Measurements from ENCODE around the gene CORO6.

CORO6 gene

DNA sequence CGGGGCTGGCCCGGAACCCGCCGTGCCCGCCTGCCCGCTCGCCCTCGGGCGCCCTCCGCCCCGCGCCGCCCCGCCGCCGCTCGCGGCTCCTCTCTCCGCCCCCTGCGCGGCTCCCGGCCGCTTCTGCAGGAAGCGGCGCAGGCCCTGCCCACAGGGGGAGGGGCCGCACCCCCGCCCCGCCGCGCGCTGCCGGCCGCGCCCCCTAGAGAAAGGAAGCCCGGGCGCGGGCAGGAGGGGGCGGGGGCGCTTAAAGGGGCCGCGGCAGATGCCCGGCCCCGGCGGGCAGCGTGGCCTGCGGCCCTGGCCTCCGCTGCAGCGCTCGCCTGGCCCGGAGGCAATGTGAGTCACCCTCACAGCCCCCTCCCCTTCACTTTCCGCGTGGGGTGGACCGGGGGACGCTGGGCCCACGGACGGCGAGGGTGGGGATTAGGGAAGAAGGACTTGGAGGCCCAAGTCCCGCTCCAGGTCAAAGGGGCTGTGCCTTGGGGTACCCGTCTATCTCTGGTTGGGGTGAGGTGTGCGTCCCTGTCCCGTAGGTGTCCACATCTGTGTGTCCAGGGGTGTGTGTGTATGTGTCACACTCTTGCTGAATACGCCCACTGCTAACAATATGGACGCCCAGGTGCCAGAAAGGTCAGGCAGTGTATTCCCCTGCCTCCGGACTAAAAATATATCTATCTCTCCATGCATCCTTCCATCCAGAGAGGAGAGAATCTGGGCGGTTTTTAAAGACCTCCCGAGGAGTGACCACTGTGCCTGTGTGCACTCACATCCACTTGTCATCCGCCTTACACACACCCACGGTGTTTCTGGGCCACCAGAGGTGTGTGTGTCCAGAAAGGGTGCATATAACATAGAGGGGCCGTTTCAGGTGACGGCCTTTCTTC lies 32.9 kb downstream of the CORO6 start, which contains the start of gene GIT1:
Gene GIT1 (minus strand): TSS at position 125 of the 887 bp plus-strand sequence. CDS start 270 bp downstream, outside the sequence.
- peak; percentile 78 for DNase-seq

DNA sequence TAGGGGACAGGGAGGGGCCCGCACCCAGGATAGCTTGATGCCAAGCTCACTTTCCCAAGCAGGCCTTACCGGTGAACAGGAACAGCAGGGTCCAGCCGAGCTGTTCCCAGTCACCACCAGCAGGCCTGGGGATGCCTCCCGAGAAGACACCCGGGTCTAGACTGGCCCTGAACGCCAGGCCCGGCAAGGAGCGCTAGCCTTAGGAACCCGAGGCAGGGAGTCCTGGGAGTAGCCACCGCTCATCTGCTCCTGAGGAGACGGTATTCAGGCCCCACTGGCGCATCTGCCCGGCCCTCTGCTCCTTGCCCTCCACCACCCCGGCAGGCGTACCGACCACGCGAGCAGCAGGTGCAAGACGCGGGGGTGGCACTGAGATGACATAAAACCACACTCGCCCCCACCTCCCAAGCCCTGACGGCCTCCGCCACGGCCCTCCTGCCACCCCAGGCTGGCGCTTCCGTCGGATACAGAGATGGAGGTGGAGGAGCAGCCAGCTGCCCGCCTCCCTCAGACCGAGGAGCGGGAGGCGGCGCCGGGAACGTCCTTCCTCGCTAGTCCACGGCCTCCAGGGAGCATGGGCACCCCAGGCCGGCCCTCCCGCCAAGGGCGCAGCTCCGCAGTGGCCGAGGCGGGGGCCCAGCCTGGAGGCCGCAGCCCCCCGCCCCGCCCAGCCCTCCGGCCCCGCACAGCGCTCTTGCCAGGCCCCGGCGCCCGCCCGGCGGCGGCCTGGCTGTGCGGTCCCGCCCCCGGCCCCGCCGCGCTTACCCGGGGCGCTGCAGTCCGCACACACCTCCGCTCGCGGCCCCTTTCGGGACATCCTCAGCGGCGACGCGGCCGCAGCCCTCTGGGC lies 33.9 kb downstream of the CORO6 start:
- DNase-seq, result no peak

DNA sequence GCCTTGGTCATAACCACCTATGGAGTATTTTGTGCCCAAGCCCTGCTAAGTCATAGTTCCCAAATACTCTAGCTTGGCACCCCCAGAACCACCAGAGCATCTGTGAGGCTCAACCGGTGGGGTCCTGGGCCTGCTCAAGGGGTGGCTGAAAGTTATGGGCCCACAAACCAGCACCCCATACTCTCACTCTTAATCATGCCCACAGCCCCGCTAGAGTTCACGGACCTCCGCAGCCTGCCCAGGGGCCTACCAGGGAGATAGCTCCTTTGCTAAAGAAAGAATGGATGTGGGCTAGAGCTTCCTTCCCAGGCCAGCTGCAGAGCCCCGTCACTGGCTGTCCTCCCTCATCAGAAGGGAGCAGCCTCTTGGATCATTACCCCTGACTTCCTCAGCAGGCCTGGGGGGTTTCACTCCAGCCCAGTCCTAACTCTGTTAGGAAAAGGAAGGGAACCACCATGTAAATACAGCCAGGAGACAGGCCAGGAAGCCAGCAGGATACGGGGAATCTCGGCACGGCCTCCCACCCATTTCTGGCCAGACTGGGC lies 34.6 kb downstream of the CORO6 start:
- no peak for DNase-seq

DNA sequence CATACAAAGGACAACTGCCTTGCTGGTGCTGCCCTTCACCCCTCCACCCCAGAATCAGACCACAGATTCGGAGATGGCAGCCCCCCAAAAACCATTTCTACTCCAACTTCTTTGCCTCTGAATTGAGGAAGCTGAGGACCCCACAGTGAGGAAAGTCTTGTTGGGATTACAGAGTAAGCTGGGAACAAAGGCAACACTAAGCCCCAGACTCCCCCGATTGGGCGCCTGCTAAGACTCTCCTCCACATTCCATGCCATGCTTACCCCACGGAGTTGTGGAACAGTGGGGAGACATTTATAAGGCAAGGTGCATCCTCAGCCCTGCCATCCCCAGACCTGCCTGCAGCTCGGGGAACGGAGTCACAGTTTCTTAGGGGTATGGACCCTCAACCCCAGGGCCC lies 35.1 kb downstream of the CORO6 start:
- no peak for DNase-seq

DNA sequence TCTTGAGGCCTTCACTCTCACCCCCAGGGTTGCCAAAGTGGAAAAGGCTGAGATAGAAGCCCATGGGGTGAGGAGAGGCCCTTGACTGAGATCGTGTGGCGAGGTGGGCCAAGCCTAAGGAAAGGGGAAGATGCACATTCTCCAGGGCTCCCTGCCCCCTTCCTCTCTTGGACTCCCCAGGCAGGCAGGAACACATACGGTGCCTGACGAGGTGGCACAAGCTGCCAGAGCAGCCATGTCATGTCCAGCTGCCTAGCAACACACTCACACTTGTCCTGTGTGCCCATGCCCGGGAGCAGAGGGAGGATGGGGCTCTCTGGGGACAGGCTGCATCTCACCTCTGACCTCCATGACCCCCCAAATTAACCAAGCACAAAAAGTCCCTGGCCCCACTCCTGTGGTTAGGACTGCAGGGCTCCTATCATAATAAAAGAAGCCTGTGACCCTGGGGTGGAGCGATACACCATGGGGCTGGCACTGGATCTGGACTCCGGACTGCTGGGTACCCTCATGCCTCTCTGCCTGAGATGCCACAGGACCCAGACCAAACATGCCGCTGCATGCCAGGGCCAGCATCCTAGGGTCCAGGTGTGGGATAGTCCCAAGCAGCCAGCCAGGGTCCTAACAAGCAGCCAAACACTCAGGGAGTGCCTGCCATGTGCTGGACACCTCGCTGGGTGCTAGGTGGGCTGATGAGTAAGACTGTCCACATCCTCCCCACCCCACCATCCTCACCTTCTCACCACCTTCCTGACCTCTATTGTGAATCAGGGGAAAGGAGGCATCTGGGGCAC lies 35.8 kb downstream of the CORO6 start:
- DNase-seq, result no peak

DNA sequence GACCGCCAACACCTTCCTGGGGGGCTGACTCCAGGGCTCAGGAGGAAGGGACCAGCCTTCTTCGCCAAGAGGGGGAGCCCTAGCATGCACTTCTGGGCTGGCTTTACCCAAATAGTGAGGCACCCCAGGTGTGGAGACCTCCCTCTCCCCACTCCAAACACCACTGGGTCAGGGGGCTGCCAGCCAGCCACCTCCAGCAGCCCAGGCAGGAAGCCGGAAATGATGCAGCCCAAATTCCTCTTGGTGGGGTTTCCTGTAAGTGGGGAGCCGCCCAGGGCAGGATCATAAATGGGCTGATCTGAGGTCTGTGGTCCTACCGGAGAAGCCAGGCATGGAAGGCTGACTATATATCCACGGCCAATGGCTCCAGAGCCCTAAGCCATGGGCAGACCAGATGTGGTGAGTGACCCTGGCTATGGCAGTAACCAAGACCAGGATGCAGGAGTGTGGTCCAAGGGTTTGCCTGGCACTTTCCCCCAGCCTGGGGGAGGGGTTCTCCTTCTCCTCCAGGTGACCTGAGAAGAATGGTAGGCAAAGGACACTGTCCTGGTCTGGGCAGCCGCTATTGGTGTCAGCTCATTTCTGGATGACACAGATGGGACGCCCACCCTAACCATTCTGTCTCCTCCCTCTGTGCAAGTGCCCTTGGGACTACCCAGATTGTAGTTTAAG lies 37.5 kb downstream of the CORO6 start:
- DNase-seq, result no peak

DNA sequence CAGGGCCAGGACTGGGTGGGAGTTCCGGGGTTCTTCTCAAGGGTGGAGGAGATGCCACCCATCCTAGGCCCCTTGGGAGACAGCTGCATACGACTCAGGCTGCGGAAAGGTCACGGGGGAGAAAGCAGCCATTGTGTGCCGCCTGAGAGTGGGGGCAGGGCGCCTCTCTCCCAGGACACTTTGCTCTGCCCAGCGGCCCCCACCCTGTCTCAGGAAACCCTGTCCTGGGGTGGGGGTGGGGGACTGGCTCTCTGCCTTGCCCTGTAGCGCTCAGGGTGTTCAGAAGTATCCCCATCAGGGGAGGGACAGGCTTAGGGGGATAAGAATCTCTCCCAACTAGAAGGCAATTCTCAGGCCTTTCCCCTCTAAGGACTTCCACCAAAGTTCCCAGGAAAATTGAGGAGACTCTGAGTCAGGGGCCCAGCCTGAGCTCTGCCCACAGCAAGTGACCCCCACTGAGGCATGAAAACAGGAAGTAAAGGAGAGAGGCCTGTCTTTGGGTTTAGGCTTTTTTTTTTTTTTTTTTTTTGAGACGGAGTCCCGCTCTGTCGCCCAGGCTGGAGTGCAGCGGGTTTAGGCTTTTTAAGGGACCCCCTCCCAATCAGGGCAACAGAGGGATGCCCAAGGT lies 38.1 kb downstream of the CORO6 start:
- DNase-seq, result no peak

DNA sequence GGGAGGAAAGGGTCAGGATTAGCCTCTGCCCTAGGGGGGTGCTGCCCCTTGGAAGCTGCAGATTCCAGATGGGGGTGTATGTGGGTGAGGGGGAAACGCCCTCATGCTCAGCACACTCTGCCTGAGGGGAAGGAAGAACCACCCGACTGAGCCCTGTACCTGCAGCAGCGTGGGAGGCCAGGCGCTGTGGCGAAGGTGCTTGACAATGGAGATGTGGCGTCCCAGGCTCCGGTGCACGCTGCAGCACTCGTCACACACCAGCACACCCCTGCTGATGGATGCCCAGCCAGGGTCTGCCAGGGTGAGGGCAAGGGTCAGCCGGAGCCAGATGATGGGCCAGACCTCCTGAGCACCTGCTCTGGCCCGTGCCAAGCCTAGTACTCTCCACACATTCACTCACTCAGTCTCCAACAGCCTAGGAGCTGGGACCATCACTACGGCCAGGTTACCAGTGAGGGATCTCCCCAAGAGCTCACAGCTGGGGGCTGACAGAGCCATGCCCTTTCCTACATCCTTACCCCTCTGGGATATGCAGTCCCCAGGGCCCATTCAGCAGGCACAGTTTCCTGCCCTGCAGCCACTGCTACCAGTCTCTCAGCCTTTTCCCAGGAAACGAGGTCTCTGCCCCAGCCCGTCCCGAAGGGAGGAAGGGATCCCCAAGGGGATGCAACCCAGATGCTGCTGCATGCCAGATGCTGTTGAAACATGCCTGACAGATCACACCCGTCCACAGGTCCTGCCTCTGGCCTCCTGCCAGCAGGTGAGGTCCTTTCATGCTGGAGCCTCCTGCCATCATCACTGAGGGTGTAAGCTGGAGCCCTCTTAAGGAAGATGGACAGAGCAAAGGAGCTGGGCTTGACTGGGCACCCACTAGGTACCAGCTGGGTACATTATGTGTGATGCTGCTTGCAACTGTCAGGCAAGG lies 39.1 kb downstream of the CORO6 start:
- peak; percentile 86 for DNase-seq

DNA sequence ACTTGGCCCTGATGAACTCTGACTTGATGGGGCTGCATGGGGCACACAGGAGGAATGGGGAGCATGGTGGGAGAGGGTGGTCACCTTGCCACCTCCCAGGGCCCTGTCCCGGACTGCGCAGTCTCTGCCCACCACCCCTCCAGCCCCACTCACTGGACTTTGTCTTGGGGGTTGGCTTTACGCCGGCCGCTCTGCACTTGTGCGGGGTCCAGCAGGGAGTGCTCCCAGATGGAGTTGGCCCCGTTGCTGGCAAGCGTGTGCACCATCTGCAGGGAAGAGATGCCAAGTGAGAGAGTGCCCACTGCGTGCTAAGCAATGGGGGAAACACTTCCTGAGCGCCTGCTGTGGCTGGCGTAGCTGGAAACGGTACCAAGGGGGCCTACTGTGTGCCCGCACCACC lies 39.9 kb downstream of the CORO6 start:
- no peak for DNase-seq

DNA sequence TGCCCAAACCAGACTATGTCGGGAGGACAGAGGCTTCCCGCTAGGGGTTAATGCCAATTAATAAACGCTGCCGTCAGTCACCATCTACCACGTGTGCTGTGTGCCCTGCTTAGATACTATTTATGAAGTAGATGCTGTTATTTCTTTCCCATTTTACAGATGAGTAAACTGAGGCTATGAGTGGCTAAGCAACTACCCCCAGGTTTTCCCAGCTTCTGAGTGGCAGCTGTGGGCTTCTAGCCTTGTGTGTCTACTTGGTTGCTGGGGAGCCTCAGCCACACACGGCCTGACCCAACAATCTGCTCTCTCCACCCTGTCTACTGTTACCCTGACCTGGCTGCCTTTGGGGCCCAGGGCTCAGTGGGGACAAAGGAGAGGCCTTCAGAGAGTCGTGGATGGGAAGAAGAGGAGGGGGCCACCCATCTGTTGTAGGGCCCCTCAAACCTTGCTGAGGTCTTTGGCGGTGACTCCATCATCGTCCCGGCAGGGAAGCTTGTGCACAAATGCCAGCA lies 40.4 kb downstream of the CORO6 start:
- no peak for DNase-seq

DNA sequence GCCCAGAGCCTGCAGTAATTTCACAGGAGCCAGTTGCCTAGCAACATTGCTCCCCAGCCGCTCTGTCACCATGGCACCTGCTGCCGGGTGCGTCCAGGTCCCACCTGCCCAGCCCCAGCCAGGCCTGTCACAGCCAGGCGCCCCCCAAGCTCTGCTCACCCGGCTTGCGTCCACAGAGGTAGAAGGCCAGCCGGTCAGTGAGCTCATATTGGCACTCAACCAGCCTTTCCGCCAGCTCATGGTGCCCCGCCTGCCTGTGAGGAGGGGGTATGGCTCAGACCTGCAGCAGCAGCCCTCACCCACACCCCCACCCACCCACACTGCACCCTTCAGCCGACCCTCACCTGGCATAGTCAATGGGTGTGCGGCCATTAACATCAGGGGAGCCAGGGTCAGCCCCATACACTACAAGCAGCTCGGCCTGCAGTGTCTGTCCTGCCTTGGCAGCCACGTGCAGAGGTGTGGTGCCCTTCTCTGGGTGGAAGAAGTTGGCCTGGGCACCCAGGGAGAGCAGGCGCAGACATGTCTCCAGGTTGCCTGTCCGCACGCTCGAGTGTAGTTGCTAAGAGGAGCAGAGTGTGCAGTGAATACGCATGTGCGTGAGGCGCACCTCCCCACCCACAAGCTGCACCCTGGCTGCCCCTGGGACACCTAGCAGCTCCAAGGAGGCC lies 41.0 kb downstream of the CORO6 start:
- peak; percentile 64 for DNase-seq

DNA sequence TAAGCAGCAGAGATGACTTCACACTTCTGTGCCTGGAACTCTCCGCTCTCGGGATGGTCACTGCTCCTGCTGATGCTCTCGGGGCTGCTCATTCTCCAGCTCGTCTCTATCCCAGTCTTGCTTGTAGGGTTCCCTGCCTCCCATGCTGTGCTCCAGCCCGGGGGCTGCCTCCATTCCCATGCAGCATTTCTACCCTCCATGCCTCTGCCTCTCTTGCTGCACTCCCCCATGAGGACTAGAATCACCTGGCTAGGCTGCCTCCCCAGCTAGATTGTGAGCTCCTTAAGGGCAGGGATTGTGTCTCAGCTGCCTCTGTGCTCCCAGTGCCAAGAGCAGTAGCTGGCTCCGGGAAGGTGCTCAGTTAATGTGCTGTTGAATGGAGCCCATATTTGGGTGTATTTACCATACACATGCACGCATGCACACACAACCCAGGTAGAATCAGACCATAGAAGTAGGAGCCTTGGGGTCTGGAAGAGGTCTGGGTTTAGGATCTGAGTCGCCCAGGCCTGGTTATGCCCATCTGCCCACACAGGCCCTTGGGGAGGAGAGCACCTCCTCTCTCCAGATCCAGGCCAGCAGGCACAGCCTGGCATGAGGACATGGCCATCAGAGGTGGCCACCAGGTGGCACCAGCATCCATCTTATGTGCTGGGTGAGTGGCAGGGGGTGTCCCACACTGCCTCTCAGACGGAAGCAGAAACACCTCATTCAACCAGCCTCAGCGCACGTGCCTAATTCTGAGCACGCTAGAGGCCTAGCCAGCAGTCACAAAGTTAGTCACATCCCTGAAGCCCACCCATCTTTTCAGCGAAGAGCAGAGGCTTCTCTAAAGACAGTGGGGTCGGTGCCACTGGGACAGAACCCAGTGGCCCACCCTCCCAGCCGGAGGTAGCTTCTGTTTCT lies 42.6 kb downstream of the CORO6 start:
- DNase-seq, result peak; percentile 75

DNA sequence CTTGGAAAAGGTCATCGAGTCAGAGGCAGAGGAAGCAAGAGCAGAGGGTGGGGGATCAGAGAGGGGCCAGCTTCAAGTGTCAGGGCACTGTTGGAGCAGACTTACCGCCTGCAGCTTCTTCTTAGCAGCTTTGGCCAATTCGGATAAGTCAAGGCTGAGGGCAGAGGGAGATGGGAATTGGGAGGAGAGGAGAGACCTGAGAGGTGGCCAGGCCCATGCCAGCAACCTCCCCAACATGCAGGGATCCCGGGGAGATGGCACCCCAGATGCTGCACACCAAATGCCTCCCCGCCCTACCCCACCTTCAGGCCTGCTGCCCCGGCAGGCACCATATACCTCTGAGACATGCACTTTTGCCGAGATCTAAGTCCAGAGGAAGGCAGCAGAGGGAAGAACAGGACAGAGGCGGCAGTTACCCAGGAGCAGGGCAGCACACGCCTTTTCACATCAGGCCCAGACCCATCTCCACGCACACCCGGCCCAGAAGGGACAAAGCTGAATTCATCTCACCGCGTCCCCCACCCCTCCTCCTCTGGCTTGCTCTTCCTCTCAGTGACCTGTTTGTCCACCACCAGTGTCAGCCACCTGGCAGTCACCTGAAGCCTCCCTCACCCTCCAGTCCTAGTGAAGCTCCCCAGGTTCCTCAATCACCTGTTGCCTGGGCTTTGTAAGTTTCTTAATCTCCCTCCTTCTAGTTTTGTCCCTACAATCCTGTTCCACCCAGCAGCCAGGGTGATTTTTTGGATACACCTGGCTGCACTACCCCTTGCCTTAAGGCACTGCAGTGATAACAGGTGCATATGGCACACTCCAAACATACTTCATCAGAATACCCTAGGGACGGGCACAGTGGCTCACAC lies 43.9 kb downstream of the CORO6 start:
- DNase-seq, result no peak

DNA sequence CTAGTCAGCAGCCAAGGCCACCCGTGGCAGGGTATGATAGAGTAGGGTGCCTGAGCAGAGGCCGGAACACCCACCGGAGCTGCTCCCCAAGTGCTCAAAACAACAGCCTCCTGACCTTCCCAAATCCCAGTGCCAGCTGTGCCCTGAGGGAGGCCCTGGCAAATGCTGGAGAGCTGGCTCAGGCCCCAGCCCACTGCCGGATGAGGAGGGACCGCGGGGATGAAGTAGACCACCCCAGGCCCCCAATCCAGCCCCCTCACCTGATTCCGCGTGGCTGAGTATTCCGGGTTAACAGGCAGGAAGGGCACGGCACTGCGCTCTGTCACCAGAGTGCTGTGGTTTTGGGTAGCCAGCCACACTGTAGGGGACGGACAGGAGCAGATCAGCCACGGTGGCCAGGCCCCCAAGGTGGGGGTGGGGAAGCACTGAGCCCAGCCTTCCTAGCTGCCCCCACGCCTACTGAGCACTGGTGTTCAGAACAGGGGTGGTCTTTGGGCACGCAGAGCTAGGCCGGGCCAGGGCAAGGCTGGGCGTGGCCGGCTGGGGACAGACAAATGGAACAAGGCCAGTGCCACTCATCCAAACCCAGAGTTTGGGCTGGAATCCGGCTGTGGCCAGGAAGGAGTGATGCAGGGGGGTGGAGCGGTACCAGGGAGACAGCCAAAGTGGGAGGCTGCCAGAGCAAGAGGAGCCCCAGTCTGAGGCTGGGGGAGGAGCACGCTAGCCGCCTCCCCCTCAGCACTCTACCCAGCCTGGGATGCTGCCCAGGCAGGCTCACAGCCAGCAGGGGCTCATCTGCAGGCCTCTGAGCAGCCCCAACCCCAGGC lies 45.1 kb downstream of the CORO6 start:
- no peak for DNase-seq

DNA sequence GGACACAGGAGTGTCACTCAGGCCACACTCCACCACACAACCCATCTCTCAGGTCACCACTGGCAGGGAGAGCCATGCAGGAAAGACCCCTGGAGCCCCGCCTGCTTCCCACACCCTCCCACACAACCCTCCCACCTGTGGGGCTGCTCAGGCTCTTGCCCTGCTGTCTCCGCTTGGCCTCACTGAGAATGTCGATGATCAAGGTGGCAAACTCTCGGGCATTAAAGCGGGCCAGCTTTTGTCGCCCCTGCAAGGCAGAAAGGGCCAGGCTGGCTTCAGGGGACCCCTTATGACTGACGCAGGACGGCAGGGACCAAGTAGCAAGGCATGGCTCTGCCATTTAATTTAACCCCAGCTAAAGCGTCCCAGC lies 45.7 kb downstream of the CORO6 start:
- DNase-seq, result no peak

DNA sequence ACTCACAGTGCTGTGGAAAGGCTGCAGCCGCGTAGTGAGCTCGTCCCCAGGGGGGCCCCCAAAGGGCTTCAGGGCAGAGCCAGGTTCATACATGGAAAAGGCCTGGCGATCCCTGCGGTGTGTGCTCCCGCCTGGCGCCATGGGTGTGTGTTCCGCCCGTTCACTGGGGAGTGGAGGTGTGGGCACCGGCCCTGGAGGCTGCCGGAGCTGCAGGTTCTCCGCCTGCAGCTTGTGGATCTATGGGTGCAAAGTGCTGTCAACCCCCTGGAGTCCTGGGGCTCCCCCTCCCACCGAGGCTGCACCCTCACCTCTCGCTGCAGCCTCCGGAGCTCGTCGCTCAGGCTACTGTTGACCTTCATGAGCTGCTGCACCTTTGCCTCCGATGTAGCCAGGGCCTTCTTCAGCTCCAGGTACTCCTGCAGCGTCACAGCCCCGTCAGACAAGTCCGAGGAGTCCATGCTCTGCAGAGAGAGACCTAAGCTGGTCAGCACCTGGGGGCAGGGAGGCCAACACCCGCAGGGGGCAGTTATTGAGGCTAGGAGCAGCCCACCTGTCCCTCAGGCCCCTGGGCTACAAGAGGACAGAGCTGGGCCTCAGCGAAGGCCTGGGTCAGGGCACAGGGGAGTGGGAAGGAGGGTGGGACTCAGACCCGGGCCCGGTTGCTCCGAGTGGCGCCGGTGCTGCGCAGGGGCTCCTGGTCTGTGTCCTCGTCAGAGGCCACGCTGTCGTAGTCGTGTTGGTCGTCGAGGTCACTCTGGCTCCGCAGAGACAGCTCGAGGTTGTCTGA lies 46.3 kb downstream of the CORO6 start:
- no peak for DNase-seq
